Gastrocnemius medialis (tissue), 4 donors: ENCODE data around the gene SUFU. TPM values are rescaled to one million over a fixed set of nuclear protein-coding genes. Genes with fewer than 3 reads are reported as not detected.

Source experiments
- ATAC-seq, 2 donors: fragments of 150-250 bp; one replicate each; pipeline ENCODE4 v1.9.1; 2016
- DNase-seq, 2 donors: peaks; one replicate each; pipeline ENCODE4 v3.0.0-alpha.2; 2019
- H3K27ac ChIP-seq, 4 donors: fragments of 200-600 bp; sonication (generic); 1 replicate in 1 of 4; 2 replicates in 3 of 4; pipeline ENCODE4 v1.5.1; 2016 to 2018; ENCODE audit warnings: mild to moderate bottlenecking in 2 of 4, moderate library complexity in 1 of 4
- H3K27me3 ChIP-seq, 3 donors: fragments of 200-600 bp; sonication (generic) in 2 of 3; 1 replicate in 1 of 3; 2 replicates in 2 of 3; pipeline versions ENCODE4 v1.5.1 to v1.6.0; 2016 to 2019; ENCODE audit warnings: mild to moderate bottlenecking in 1 of 3, moderate library complexity in 1 of 3
- H3K36me3 ChIP-seq, 2 donors: fragments of 200-600 bp; sonication (generic) in 1 of 2; one replicate each; pipeline ENCODE4 v1.5.1; 2017 to 2018
- H3K4me1 ChIP-seq, 2 donors: fragments of 200-600 bp; sonication (generic) in 1 of 2; one replicate each; pipeline ENCODE4 v1.5.1; 2016 to 2017; ENCODE audit warnings: mild to moderate bottlenecking in 2 of 2
- H3K4me3 ChIP-seq, 4 donors: fragments of 200-600 bp; sonication (generic) in 3 of 4; 1 replicate in 1 of 4; 2 replicates in 3 of 4; pipeline ENCODE4 v1.5.1; 2016 to 2019; ENCODE audit warnings: mild to moderate bottlenecking in 2 of 4
- H3K9me3 ChIP-seq, 3 donors: fragments of 200-600 bp; sonication (generic) in 2 of 3; 1 replicate in 1 of 3; 2 replicates in 2 of 3; pipeline ENCODE4 v1.5.1; 2016 to 2019
- CTCF ChIP-seq, 5 experiments: fragments of 450-650 bp in 3 of 5; fragments of 200-600 bp in 2 of 5; sonication (generic) in 2 of 5; IDR thresholded peaks in 4 of 5; conservative IDR thresholded peaks in 1 of 5; 1 replicate in 4 of 5; 2 replicates in 1 of 5; pipeline ENCODE4 v1.5.1; 2016 to 2019; ENCODE audit warnings: antibody characterized with exemption in 5 of 5, mild to moderate bottlenecking in 3 of 5, moderate library complexity in 3 of 5
- POLR2A ChIP-seq, 2 donors: fragments of 450-650 bp; IDR thresholded peaks; one replicate each; pipeline ENCODE4 v1.6.1; 2017; ENCODE audit warnings: antibody characterized with exemption in 2 of 2, mild to moderate bottlenecking in 2 of 2, moderate library complexity in 2 of 2
- in situ Hi-C, 4 donors: fragments of 200-750 bp; cut with MboI; loops; one replicate each; pipeline versions ENCODE4 v1.15.0 to v1.8.0; 2017; ENCODE audit warnings: low sequenced_read_pairs in 4 of 4
- intact Hi-C: fragments of 100-400 bp; cut with DNase I; formaldehyde crosslinking; loops from one replicate; pipeline ENCODE4 v1.15.1; 2023; ENCODE audit warnings: low total_unique reads
- total RNA-seq, 4 donors: library from RNA; depleted of rRNA; stranded (reverse); fragments of >200 nt; gene quantifications; one replicate each; pipeline versions ENCODE4 v1.1.0 to v1.2.3, GENCODE V29; 2016

The SUFU gene
- total RNA-seq, 4 donors from 2014 or later, result 7.3 to 11.8 (median 7.9) TPM

GRCh38 chr10:102669206-102670064 is 165.7 kb downstream of the SUFU start:
- Histone ChIP-seq H3K27ac (peak overlapping the region; percentile 69 to 93 (median 78)), H3K27me3 (no peaks in the 10 kb centered on the region), H3K36me3 (no peaks in the 10 kb centered on the region), H3K4me3 (peak overlapping the region in 1 of 4 donors; percentile 28), H3K4me1 (peaks cover 25 to 33% of the 10 kb centered on the region in 2 donors), H3K9me3 (no peaks in the 10 kb centered on the region)
- in situ Hi-C loops (no loop called here), intact Hi-C loops (loop anchor here (1.0 kb wide), 1 partner anchor 23 kb away; no protein-coding TSS in a partner anchor)
- peak; percentile 89 to 91 for DNase-seq
- peak; percentile 88 to 91 for ATAC-seq
- peak in 1 of 2 donors; percentile 33 for TF ChIP-seq POLR2A (IDR thresholded peaks at IDR 0.05)
- TF ChIP-seq CTCF (IDR thresholded peaks at IDR 0.05 in 4 of 5, conservative IDR thresholded peaks at IDR 0.05 in 1 of 5), result peak in 3 of 5 experiments; percentile 39 to 67 (median 52)

- in situ Hi-C loops (no loop called here), intact Hi-C loops (no loop called here)
- TF ChIP-seq CTCF (IDR thresholded peaks at IDR 0.05 in 4 of 5, conservative IDR thresholded peaks at IDR 0.05 in 1 of 5) (no peak), POLR2A (IDR thresholded peaks at IDR 0.05) (no peak)
- Histone ChIP-seq H3K4me1 (peaks cover 31 to 40% of the 10 kb centered on the region in 2 donors), H3K4me3 (peak overlapping the region in 1 of 4 donors; percentile 28), H3K27me3 (no peaks in the 10 kb centered on the region), H3K36me3 (no peaks in the 10 kb centered on the region), H3K9me3 (no peaks in the 10 kb centered on the region), H3K27ac (peak overlapping the region; percentile 69 to 93 (median 78))
- ATAC-seq, result peak in 1 of 2 donors; percentile 2
- no peak for DNase-seq
Observed at GRCh38 chr10:102670065-102670670, 166.4 kb downstream of the SUFU start.

- H3K4me1 ChIP-seq, result peaks cover 35 to 47% of the 10 kb centered on the region in 2 donors
- H3K27me3 ChIP-seq, result no peaks in the 10 kb centered on the region
- no peak overlapping the region for H3K27ac ChIP-seq
- intact Hi-C loops, result no loop called here
- no peaks in the 10 kb centered on the region for H3K9me3 ChIP-seq
- ATAC-seq (no peak), DNase-seq (no peak)
- in situ Hi-C loops, result no loop called here
- no peaks in the 10 kb centered on the region for H3K36me3 ChIP-seq
- H3K4me3 ChIP-seq, result no peak overlapping the region
- TF ChIP-seq CTCF (IDR thresholded peaks at IDR 0.05 in 4 of 5, conservative IDR thresholded peaks at IDR 0.05 in 1 of 5) (no peak), POLR2A (IDR thresholded peaks at IDR 0.05) (no peak)
Observed at GRCh38 chr10:102670871-102671434, 167.2 kb downstream of the SUFU start.

- Histone ChIP-seq H3K27me3 (no peaks in the 10 kb centered on the region), H3K36me3 (no peaks in the 10 kb centered on the region), H3K4me1 (peaks cover 47 to 51% of the 10 kb centered on the region in 2 donors), H3K4me3 (peak overlapping the region in 2 of 4 donors; percentile 30 to 39), H3K9me3 (no peaks in the 10 kb centered on the region), H3K27ac (peak overlapping the region; percentile 48 to 69 (median 64))
- ATAC-seq (no peak), DNase-seq (no peak)
- intact Hi-C loops (no loop called here), in situ Hi-C loops (no loop called here)
- no peak for TF ChIP-seq CTCF (IDR thresholded peaks at IDR 0.05 in 4 of 5, conservative IDR thresholded peaks at IDR 0.05 in 1 of 5)
- TF ChIP-seq POLR2A (IDR thresholded peaks at IDR 0.05), result no peak
Observed at GRCh38 chr10:102673236-102673818, 169.6 kb downstream of the SUFU start.
